ENCODE results near the gene FAM50A. TPM values are rescaled to one million over a fixed set of nuclear protein-coding genes. Genes with fewer than 3 reads are reported as not detected.

FAM50A gene
- total RNA-seq, 1 donor from 2014 or later = 77.0 TPM

GRCh38 chrX:154430916-154431315 is 13.0 kb upstream of the FAM50A start:
- Mint-ChIP-seq H3K27ac (ENCODE audit: unreplicated experiment) (peak overlapping the region; percentile 91), H3K27me3 (ENCODE audit: unreplicated experiment) (peaks cover 7% of the 10 kb centered on the region), H3K4me1 (ENCODE audit: unreplicated experiment) (peaks cover 19% of the 10 kb centered on the region), H3K4me3 (ENCODE audit: unreplicated experiment) (peak overlapping the region; percentile 81), H3K36me3 (ENCODE audit: low read depth, unreplicated experiment) (peaks cover 9% of the 10 kb centered on the region), H3K9me3 (ENCODE audit: unreplicated experiment) (no peaks in the 10 kb centered on the region)
- no peak for DNase-seq (ENCODE audit: low spot score)
- no peak for TF ChIP-seq CTCF (IDR thresholded peaks at IDR 0.05; ENCODE audit: unreplicated experiment)

GRCh38 chrX:154431341-154431740 is 12.6 kb upstream of the FAM50A start:
- H3K36me3 Mint-ChIP-seq (ENCODE audit: low read depth, unreplicated experiment) = peaks cover 9% of the 10 kb centered on the region
- peaks cover 7% of the 10 kb centered on the region for H3K27me3 Mint-ChIP-seq (ENCODE audit: unreplicated experiment)

GRCh38 chrX:154432210-154432609 is 11.7 kb upstream of the FAM50A start:
- H3K27me3 Mint-ChIP-seq (ENCODE audit: unreplicated experiment) = peaks cover 7% of the 10 kb centered on the region
- no peak overlapping the region for H3K4me3 Mint-ChIP-seq (ENCODE audit: unreplicated experiment)
- peaks cover 9% of the 10 kb centered on the region for H3K36me3 Mint-ChIP-seq (ENCODE audit: low read depth, unreplicated experiment)
- no peak overlapping the region for H3K27ac Mint-ChIP-seq (ENCODE audit: unreplicated experiment)
- peaks cover 23% of the 10 kb centered on the region for H3K4me1 Mint-ChIP-seq (ENCODE audit: unreplicated experiment)
- no peaks in the 10 kb centered on the region for H3K9me3 Mint-ChIP-seq (ENCODE audit: unreplicated experiment)
- no peak for DNase-seq (ENCODE audit: low spot score)
- TF ChIP-seq CTCF (IDR thresholded peaks at IDR 0.05; ENCODE audit: unreplicated experiment) = no peak

More at GRCh38 chrX:154431341-154431740, 12.6 kb upstream of the FAM50A start:
- H3K27ac Mint-ChIP-seq (ENCODE audit: unreplicated experiment) = no peak overlapping the region
- no peak for TF ChIP-seq CTCF (IDR thresholded peaks at IDR 0.05; ENCODE audit: unreplicated experiment)
- H3K4me1 Mint-ChIP-seq (ENCODE audit: unreplicated experiment) = peaks cover 23% of the 10 kb centered on the region
- no peaks in the 10 kb centered on the region for H3K9me3 Mint-ChIP-seq (ENCODE audit: unreplicated experiment)
- H3K4me3 Mint-ChIP-seq (ENCODE audit: unreplicated experiment) = no peak overlapping the region
- DNase-seq (ENCODE audit: low spot score) = no peak

- no peaks in the 10 kb centered on the region for H3K9me3 Mint-ChIP-seq (ENCODE audit: unreplicated experiment)
- no peak for TF ChIP-seq CTCF (IDR thresholded peaks at IDR 0.05; ENCODE audit: unreplicated experiment)
- no peak overlapping the region for H3K27ac Mint-ChIP-seq (ENCODE audit: unreplicated experiment)
- peaks cover 7% of the 10 kb centered on the region for H3K27me3 Mint-ChIP-seq (ENCODE audit: unreplicated experiment)
- H3K4me3 Mint-ChIP-seq (ENCODE audit: unreplicated experiment) = peak overlapping the region; percentile 31
- H3K4me1 Mint-ChIP-seq (ENCODE audit: unreplicated experiment) = peaks cover 23% of the 10 kb centered on the region
- H3K36me3 Mint-ChIP-seq (ENCODE audit: low read depth, unreplicated experiment) = peaks cover 9% of the 10 kb centered on the region
- DNase-seq (ENCODE audit: low spot score) = no peak
These were observed 10.3 kb upstream of the FAM50A start for GRCh38 chrX:154433605-154434004.

DNA sequence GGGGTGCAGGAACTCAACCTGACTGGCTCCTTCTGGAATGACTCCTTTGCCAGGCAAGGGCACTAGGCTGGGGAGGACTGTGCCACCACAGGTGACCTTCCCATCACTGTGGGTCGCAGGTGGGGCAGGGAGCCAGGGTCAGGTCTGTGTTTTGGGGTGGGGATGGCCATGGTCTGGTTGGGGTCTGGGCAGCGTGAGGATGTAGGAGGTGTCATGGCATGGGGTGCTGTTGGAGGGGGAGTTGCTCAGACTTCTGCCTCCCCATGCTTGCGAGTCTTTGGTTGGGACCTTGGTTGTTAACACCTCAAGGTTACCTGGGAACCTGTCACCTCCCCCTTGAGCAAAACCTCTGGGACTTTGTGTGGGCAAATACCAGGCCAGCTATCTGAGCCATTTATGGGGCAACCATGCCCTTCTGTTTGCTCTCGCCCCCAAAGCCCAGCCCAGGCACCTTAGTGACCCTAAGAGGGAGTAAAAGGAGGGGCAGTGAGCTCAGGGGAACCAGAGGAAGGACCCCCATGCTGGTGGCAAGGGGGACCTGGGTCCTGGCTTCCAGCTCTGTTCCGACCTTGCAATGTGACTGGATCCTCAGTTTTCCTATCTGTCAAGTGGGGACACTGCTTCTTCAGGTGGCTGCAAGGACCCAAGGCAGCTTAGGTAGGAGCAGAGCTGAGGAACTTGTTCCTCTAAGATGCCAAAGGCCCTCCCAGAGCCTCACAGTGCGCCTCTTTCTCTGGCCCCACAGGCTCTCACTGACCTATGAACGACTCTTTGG is 9.4 kb upstream of the FAM50A start:
- peaks cover 3% of the 10 kb centered on the region for H3K27me3 Mint-ChIP-seq (ENCODE audit: unreplicated experiment)
- H3K9me3 Mint-ChIP-seq (ENCODE audit: unreplicated experiment) = no peaks in the 10 kb centered on the region
- no peak overlapping the region for H3K27ac Mint-ChIP-seq (ENCODE audit: unreplicated experiment)
- H3K36me3 Mint-ChIP-seq (ENCODE audit: low read depth, unreplicated experiment) = peaks cover 12% of the 10 kb centered on the region
- no peak for DNase-seq (ENCODE audit: low spot score)
- peaks cover 19% of the 10 kb centered on the region for H3K4me1 Mint-ChIP-seq (ENCODE audit: unreplicated experiment)
- H3K4me3 Mint-ChIP-seq (ENCODE audit: unreplicated experiment) = no peak overlapping the region
- no peak for TF ChIP-seq CTCF (IDR thresholded peaks at IDR 0.05; ENCODE audit: unreplicated experiment)
